ENCODE results near the gene ANKS6.
A peak's percentile ranks its signal among the peaks of the same experiment; 100 is the strongest.

The ANKS6 gene

GRCh38 chr9:98790842-98791607 lies 5.3 kb downstream of the ANKS6 start:
- peak; percentile 33 for DNase-seq

GRCh38 chr9:98790134-98790841 lies 6.1 kb downstream of the ANKS6 start:
- DNase-seq = no peak

GRCh38 chr9:98789483-98790133 lies 6.7 kb downstream of the ANKS6 start:
- DNase-seq = no peak

GRCh38 chr9:98787766-98788335 lies 8.5 kb downstream of the ANKS6 start:
- DNase-seq = no peak

GRCh38 chr9:98786750-98787510 lies 9.4 kb downstream of the ANKS6 start:
- DNase-seq = no peak

- no peak for DNase-seq
These were observed 11.2 kb downstream of the ANKS6 start for GRCh38 chr9:98784831-98785806.

- DNase-seq = no peak
These were observed 12.7 kb downstream of the ANKS6 start for GRCh38 chr9:98783518-98784226.

- DNase-seq = no peak
These were observed 14.6 kb downstream of the ANKS6 start for GRCh38 chr9:98781588-98782383.

- DNase-seq = no peak
These were observed 16.2 kb downstream of the ANKS6 start for GRCh38 chr9:98780059-98780749.

- DNase-seq = no peak
These were observed 17.4 kb downstream of the ANKS6 start for GRCh38 chr9:98778711-98779530.

GRCh38 chr9:98778251-98778650 lies 18.1 kb downstream of the ANKS6 start:
- DNase-seq = no peak

GRCh38 chr9:98777618-98778017 lies 18.7 kb downstream of the ANKS6 start:
- DNase-seq = no peak

GRCh38 chr9:98775831-98776441 lies 20.4 kb downstream of the ANKS6 start:
- DNase-seq = no peak

GRCh38 chr9:98774746-98775145 lies 21.6 kb downstream of the ANKS6 start:
- DNase-seq = no peak

- DNase-seq = no peak
These were observed 22.6 kb downstream of the ANKS6 start for GRCh38 chr9:98773721-98774120.

- DNase-seq = no peak
These were observed 23.8 kb downstream of the ANKS6 start for GRCh38 chr9:98772364-98773155.
